HG03575 (cell line): ENCODE results near the gene MIF4GD.
"Not testable (repeated sequence)": the region's sequence is repeated elsewhere in the genome, so short reads cannot be mapped to it uniquely, and the experiment has no call there.

ENCODE experiments used
- ATAC-seq: cut with Tn5 transposase; IDR thresholded peaks from one replicate; pipeline ENCODE4 v1.9.1; 2021; ENCODE audit not compliant: unreplicated experiment, insufficient number of reproducible peaks, low FRiP score; ENCODE audit errors: extremely low read depth

MIF4GD gene

DNA sequence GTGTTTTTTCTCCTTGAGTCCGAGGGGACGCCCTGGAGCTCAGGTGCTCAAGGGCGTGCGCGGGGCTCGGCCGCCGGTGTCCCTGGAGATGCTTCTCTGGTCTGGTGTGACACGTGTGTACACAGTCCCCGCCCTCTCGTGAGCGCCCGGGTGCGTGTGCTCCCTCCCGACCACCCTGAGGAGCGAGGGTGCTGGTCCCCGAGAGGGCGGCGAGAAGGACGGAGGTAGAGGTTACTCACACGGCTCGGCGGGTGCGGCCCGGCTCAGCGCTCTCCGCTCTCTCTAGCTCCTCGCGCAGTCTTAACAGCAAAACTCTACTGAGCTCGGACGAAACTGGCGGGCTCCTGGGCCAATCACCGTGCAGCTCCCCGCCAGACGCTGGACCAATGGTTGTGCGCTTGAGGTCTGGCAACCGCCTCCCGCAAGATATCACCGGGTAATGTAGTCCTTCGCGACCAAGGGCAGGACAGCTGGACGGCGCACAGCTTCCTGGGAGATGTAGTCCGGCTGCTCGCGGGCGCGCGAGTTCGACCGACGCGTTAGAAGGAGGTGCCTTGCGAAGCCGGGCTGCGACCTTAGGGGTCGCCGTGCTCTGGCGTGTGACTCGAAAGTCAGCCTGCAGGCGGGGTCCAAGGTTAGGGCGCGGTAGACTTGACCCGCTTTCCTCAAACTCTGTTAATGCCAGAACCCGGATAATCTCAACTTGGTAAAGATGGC lies 18.2 kb upstream of the MIF4GD start, which contains the start of gene SLC25A19:
Gene SLC25A19 (minus strand): TSS at position 319 of the 717 bp plus-strand sequence. CDS start 2,669 bp downstream, outside the sequence.
- peak; percentile 55 for ATAC-seq

DNA sequence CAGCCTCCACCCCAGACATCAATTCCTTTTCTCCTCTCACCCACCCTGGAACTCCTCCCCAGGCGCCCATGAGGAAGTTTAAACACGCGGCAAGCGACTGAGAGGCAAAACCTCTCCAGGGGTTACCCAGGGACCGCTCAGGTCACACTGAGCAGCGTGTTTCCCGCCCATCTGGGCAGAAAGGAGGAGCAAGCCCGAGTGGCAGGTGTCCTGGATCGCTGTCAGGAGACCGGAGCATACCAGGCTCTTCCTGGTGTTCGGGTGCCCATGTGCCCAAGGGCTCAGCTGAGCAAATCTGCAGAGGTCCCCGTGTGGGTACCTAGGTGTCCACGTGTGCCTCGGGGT lies 17.7 kb upstream of the MIF4GD start:
- no peak for ATAC-seq

GRCh38 chr17:75288359-75288758 lies 17.3 kb upstream of the MIF4GD start:
- no peak for ATAC-seq

DNA sequence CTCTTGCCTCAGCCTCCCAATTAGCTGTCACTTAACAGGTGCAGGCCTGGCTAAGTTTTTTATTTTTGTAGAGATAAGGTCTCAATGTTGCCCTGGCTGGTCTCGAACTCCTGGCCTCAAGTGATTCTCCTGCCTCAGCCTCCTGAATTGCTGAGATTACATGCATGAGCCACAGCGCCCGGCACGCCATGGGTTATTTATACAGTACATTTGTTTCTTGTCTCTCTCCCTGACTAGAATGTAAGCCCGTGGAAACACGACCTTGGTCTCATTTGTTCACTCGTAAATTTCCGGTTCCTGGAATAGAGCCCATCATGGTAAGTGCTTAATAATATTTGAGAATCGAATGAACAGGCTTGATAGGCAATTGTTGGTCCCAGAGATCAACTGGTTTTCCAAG lies 16.2 kb upstream of the MIF4GD start:
- no peak for ATAC-seq

- no peak for ATAC-seq
These were observed 14.1 kb upstream of the MIF4GD start for GRCh38 chr17:75285123-75285522.

GRCh38 chr17:75280189-75280588 lies 9.2 kb upstream of the MIF4GD start:
- not testable (repeated sequence) for ATAC-seq

GRCh38 chr17:75277664-75278071 lies 6.6 kb upstream of the MIF4GD start:
- no peak for ATAC-seq

DNA sequence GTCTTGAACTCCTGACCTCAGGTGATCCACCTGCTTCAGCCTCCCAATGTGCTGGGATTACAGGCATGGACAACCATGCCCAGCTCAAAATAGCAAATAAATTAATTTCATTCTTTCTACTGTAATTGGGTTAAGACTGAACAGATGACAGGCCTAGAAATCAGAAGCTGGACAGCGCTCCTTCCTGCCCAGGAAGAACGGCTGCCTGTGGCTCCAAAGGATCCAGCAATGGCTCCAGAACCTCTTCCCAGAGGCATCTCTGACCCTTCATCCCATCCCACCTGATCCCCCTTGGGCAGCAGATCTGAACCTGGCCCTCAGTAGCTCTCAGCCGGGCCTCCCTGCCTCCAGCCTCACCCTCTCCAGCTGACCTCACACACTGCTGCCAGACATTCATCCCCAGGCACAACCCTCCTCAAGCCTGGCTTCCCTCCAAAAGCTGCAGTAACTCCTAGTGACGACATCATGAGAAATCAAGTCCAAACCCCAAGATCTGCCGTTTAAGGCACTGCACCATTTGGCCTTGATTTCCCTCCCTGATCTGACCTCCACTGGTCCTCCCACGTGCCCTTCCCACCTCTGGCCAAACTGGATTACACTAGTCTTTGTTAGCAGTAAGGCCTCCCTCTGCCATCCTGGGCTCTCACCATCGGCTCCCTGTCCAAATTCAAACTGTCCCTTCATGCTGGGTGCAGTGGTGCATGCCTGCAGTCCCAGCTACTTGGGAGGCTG lies 3.1 kb upstream of the MIF4GD start:
- no peak for ATAC-seq

DNA sequence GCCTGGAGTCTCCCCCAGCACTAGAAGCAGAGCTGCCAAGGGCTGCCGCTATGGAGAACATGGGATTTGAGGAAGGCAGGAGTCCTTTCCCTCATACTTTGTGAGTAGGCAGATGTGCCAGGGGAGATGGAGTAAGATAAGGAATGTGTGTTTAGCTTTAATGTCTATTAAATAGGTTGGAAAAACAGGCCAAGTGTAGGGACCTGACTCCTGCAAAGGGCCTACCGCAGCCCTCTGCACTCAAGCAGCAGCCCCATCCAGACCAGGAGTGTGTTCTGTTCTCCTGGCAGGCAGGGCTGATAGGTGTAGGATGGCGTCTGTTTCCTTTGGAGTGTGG lies 1.8 kb upstream of the MIF4GD start:
- ATAC-seq = no peak

- ATAC-seq = no peak
These were observed 1.2 kb upstream of the MIF4GD start for GRCh38 chr17:75271955-75272847.

DNA sequence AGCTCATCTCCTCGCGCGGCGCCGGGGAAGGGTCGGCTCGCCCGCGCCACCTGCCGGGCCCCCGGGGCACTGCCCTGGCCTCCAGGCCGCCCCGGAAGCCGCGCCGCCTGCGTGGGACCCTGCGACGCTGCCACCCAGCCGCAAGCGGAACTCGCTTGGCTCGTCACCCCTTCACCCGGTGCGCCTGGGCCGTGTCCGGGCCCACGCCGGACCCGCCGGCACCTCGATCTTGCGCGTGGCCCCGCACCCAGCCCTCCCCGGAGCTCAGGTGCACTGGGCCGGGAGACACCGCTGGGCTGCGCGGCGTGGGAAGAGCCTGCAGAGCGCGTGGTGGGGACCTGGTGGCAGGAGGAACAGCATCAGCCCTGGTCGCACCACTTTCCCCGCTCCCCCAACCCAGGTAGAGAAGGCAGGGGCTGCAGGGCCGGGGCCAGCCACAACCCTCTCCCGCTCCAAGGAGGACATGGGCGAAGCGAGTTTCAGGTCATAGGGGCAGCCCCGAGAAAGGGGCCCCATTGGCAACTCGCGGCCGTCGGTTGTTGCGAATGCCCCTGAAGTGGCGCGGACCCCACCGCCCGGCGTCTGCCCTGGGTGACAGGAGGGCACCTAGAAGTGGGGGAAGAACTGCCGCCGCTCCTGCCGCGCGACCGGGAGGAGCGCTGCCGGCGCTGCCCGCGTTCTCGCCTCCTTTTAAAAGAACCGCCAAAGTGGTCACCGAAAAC lies 363 bp upstream of the MIF4GD start:
- ATAC-seq = no peak

- no peak for ATAC-seq
These were observed 639 bp downstream of the MIF4GD start for GRCh38 chr17:75270218-75270965.

DNA sequence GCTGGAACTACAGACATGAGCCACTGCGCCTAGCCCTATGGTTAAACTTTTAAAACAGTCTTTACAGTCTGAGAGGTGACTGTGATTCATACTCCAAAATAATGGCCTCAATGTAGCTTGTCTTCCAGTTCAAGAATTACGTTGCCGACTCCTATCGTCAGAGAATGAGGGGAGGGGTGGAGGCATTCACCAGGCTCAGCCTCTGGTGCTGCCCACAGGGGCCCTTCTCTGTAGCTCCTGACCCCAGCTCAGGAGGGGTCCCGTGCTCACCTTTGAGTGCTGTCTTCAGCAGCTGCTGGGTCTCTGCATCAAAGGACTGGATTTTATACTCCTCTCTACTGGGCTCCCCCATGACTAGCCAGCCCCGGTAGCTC lies 1.2 kb downstream of the MIF4GD start:
- ATAC-seq = no peak

DNA sequence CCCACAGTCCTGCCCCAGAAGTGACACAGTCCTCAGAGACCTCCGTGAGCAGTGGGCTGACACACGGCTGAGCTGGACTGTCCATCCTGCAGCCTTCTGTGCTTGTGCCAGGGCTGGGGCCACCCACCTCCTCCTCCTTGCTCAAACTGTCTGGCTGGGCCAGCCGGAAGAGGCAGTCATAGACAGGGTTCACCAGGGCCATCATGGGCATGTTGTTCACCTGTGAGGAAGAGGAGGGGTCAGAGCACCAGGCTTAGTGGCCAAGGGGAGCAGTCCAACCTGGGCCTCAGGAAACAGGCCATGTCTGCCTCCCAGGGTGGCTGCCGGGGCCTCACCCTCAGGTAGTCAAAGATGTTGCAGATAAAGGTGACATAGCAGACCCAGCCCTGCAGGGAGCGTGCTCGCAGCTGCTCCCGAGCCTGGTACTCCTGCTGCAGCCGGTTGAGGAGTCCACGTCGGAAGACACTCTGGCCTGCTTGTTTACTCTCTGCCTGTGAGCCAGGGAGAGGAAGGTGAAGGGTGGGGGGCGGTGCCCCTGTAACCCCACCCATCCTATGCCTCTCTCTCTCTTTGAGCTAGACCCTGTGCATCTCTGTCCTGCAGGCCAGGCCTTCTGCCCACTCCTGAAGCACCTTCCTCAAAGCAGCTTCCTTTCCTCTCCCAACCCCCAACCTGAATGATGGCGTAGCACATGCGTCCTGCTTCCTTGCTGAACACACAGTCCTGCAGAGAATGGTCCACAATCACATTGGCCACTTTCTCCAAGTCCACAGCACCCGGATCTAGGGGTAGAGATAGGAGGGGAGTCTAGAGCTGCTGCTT lies 3.4 kb downstream of the MIF4GD start:
- no peak for ATAC-seq

DNA sequence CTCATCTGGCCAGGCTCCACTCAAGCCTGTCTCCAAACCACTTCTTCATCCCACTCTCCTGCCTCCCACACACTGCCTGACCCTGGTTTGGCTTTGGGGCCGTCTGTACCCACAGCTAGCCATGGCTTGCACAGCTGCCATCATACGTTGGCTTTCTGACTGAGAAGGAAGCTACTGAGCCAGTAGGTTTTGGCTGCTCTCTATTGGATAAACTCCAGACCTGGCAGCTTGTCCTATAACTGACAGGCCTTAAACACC lies 3.9 kb downstream of the MIF4GD start:
- no peak for ATAC-seq

DNA sequence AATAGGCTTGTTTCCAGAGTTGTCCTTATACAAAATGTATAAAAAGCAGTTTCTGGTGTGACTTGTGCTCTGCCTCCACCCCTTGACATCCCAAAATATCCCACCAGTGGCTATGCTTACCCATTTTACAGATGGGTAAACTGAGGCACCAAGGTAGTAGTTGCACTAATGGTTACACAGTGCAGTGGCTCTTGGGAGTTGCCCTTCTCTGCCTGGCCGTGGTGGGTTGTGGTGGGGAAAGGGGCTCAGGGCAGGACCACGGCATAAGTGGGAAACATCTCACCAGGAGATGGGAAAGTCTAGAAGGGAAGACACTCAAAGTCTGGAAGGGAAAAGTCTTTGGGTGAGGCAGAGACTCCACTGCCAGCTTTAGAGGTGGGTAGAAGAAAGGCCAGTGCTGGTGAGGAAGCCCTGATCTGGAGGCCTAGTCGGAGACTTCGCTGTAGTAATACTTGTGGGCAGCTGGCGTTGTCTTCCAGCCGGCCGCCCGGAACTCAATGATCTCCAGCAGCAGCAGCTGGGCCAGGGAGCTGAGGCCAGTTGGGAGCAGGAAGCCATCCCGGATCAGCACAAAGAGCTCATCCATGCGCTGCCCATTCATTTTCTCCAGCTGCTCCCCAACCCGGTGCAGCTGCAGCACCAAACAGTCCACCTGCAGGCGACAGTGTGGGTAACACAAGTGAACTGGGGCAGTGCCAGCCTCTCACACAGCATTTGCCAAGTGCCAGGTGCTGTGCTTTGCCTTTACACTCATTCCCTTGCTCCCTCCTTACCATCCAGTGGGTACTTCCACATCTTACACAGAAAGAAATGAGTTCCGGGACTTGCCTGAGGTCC lies 4.5 kb downstream of the MIF4GD start:
- no peak for ATAC-seq

GRCh38 chr17:75265614-75266315 lies 5.3 kb downstream of the MIF4GD start:
- ATAC-seq = no peak
